NT2/D1 (cell line): ENCODE results near the gene RAPGEF6.

Experiments used
- YY1 ChIP-seq: IDR thresholded peaks from 2 replicates; pipeline ENCODE4 v1.6.1; 2011; ENCODE audit not compliant: insufficient read length, insufficient read depth
- ZNF274 ChIP-seq: IDR thresholded peaks from 2 replicates; pipeline ENCODE4 v1.6.1; 2011; ENCODE audit warnings: mild to moderate bottlenecking, low read depth, low read length

GRCh38 chr5:131664929-131665328, 29.9 kb upstream of the RAPGEF6 start:
- TF ChIP-seq ZNF274 (no peak), YY1 (no peak)
